ENCODE data around the gene SLC9A3.

SLC9A3 gene

GRCh38 chr5:458547-459353 is 65.5 kb downstream of the SLC9A3 start:
- Histone ChIP-seq H4K20me1 (ENCODE audit: insufficient read depth, low read length) (no peaks in the 10 kb centered on the region), H3K27ac (ENCODE audit: low read length) (peak overlapping the region; percentile 81), H3K4me1 (ENCODE audit: low read length) (peaks cover 24% of the 10 kb centered on the region), H3K9me3 (ENCODE audit: insufficient read depth, low read length) (no peaks in the 10 kb centered on the region), H3K27me3 (ENCODE audit: low read depth, low read length) (no peaks in the 10 kb centered on the region), H2AFZ (ENCODE audit: low read depth, low read length) (no peak overlapping the region), H3K9ac (ENCODE audit: low read length) (peak overlapping the region; percentile 42; the same call in 1 of the 2 replicates), H3K4me2 (ENCODE audit: low read length) (peak overlapping the region; percentile 76), H3K79me2 (ENCODE audit: low read length) (peaks cover 31% of the 10 kb centered on the region), H3K4me3 (ENCODE audit: low read length) (peak overlapping the region; percentile 48; the same call in 1 of the 2 replicates), H3K36me3 (replicated peaks; ENCODE audit: low read depth, low read length) (peaks cover 47% of the 10 kb centered on the region)
- TF ChIP-seq EZH2phosphoT487 (IDR thresholded peaks at IDR 0.05; ENCODE audit: low read depth) (no peak), CTCF (IDR thresholded peaks at IDR 0.05; ENCODE audit: low read depth, low read length) (no peak)

GRCh38 chr5:457195-457961 is 66.9 kb downstream of the SLC9A3 start:
- H3K27ac ChIP-seq (ENCODE audit: low read length), result no peak overlapping the region
- peaks cover 59% of the 10 kb centered on the region for H3K36me3 ChIP-seq (replicated peaks; ENCODE audit: low read depth, low read length)
- H3K4me1 ChIP-seq (ENCODE audit: low read length), result peaks cover 24% of the 10 kb centered on the region
- no peaks in the 10 kb centered on the region for H3K27me3 ChIP-seq (ENCODE audit: low read depth, low read length)
- no peak overlapping the region for H3K4me2 ChIP-seq (ENCODE audit: low read length)
- no peaks in the 10 kb centered on the region; the same call in 1 of the 2 replicates for H3K9me3 ChIP-seq (ENCODE audit: insufficient read depth, low read length)
- H4K20me1 ChIP-seq (ENCODE audit: insufficient read depth, low read length), result no peaks in the 10 kb centered on the region
- no peak overlapping the region for H3K4me3 ChIP-seq (ENCODE audit: low read length)
- no peak overlapping the region for H3K9ac ChIP-seq (ENCODE audit: low read length)
- H2AFZ ChIP-seq (ENCODE audit: low read depth, low read length), result no peak overlapping the region
- TF ChIP-seq EZH2phosphoT487 (IDR thresholded peaks at IDR 0.05; ENCODE audit: low read depth) (no peak), CTCF (IDR thresholded peaks at IDR 0.05; ENCODE audit: low read depth, low read length) (no peak)
- peaks cover 31% of the 10 kb centered on the region for H3K79me2 ChIP-seq (ENCODE audit: low read length)

- Histone ChIP-seq H4K20me1 (ENCODE audit: insufficient read depth, low read length) (no peaks in the 10 kb centered on the region), H3K4me2 (ENCODE audit: low read length) (no peak overlapping the region), H3K9me3 (ENCODE audit: insufficient read depth, low read length) (peaks cover 8% of the 10 kb centered on the region; the same call in 1 of the 2 replicates), H3K36me3 (replicated peaks; ENCODE audit: low read depth, low read length) (peaks cover 60% of the 10 kb centered on the region), H3K27me3 (ENCODE audit: low read depth, low read length) (no peaks in the 10 kb centered on the region), H2AFZ (ENCODE audit: low read depth, low read length) (no peak overlapping the region), H3K27ac (ENCODE audit: low read length) (no peak overlapping the region), H3K4me3 (ENCODE audit: low read length) (no peak overlapping the region), H3K4me1 (ENCODE audit: low read length) (peaks cover 24% of the 10 kb centered on the region), H3K9ac (ENCODE audit: low read length) (no peak overlapping the region), H3K79me2 (ENCODE audit: low read length) (peaks cover 31% of the 10 kb centered on the region)
- TF ChIP-seq CTCF (IDR thresholded peaks at IDR 0.05; ENCODE audit: low read depth, low read length), result no peak
- TF ChIP-seq EZH2phosphoT487 (IDR thresholded peaks at IDR 0.05; ENCODE audit: low read depth), result no peak
Observed at GRCh38 chr5:456351-457194, 67.7 kb downstream of the SLC9A3 start.
